Liver (tissue), 3 donors: ENCODE data around the gene TOP1.

Experiments used
- FOXA1 ChIP-seq: IDR thresholded peaks from 2 replicates; pipeline ENCODE4 v1.6.1; 2016; ENCODE audit warnings: antibody characterized with exemption
- GABPA ChIP-seq, 2 donors: IDR thresholded peaks in 1 of 2; conservative IDR thresholded peaks in 1 of 2; 2 replicates each; pipeline ENCODE4 v1.6.1; 2016; ENCODE audit warnings: antibody characterized with exemption in 2 of 2, mild to moderate bottlenecking in 1 of 2, moderate library complexity in 1 of 2
- HNF4A ChIP-seq, 2 donors: conservative IDR thresholded peaks; 2 replicates each; pipeline ENCODE4 v1.6.1; 2016; ENCODE audit warnings: antibody characterized with exemption in 2 of 2, mild to moderate bottlenecking in 2 of 2
- JUND ChIP-seq, 2 donors: IDR thresholded peaks; 2 replicates each; pipeline ENCODE4 v1.6.1; 2016; ENCODE audit warnings: antibody characterized with exemption in 2 of 2
- NR2F2 ChIP-seq: IDR thresholded peaks from 2 replicates; pipeline ENCODE4 v1.6.1; 2016; ENCODE audit warnings: antibody characterized with exemption
- RAD21 ChIP-seq, 2 donors: IDR thresholded peaks; 2 replicates each; pipeline ENCODE4 v1.6.1; 2016; ENCODE audit warnings: antibody characterized with exemption in 2 of 2, mild to moderate bottlenecking in 2 of 2
- RXRA ChIP-seq, 2 donors: IDR thresholded peaks; 2 replicates each; pipeline ENCODE4 v1.6.1; 2017 to 2018; ENCODE audit warnings: antibody characterized with exemption in 2 of 2, mild to moderate bottlenecking in 1 of 2
- SP1 ChIP-seq: IDR thresholded peaks from 2 replicates; pipeline ENCODE4 v1.6.1; 2018; ENCODE audit warnings: antibody characterized with exemption, mild to moderate bottlenecking
- TAF1 ChIP-seq: conservative IDR thresholded peaks from 2 replicates; pipeline ENCODE4 v1.6.1; 2016; ENCODE audit warnings: antibody characterized with exemption, mild to moderate bottlenecking
- TF ChIP-seq, protein P1 (sequence below): fragments of 150-350 bp; IDR thresholded peaks from 2 replicates; pipeline ENCODE4 v1.5.1; 2017; ENCODE audit warnings: improper control_type of control experiment, low read depth, low read length; ENCODE audit not compliant: missing input control
- TF ChIP-seq, protein P2 (sequence below): IDR thresholded peaks from 2 replicates; pipeline ENCODE4 v1.6.1; 2016; ENCODE audit warnings: antibody characterized with exemption
- TF ChIP-seq, protein P3 (sequence below): IDR thresholded peaks from 2 replicates; pipeline ENCODE4 v1.6.1; 2016; ENCODE audit warnings: antibody characterized with exemption, mild to moderate bottlenecking
- TF ChIP-seq, protein P4 (sequence below): IDR thresholded peaks from 2 replicates; pipeline ENCODE4 v1.6.1; 2016; ENCODE audit warnings: antibody characterized with exemption
- TF ChIP-seq, protein P5 (sequence below): IDR thresholded peaks from 2 replicates; pipeline ENCODE4 v1.6.1; 2016; ENCODE audit warnings: antibody characterized with exemption
- donor health status: healthy.
- donor health status: healthy.

DNA sequence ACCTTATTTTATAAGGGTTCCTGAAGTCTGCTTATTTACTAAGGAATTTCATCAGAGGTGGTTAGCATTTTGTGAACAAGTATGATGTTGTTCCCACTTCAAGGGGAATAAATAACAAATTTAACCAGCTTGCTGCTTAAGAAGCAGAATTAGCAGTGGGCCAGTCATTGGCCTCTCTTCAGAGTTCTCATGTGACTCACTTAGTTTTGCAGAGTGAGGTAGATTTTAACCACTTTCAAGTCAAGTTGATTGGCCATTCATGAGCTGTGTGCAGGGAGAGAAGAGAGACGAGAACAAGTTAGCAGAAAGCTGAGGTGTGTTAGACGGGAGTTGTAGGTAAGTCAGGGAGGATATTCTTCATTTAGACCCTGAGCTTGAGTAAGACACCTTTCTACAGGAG, 18.1 kb downstream of the TOP1 start:
- TF ChIP-seq, protein P1, sequence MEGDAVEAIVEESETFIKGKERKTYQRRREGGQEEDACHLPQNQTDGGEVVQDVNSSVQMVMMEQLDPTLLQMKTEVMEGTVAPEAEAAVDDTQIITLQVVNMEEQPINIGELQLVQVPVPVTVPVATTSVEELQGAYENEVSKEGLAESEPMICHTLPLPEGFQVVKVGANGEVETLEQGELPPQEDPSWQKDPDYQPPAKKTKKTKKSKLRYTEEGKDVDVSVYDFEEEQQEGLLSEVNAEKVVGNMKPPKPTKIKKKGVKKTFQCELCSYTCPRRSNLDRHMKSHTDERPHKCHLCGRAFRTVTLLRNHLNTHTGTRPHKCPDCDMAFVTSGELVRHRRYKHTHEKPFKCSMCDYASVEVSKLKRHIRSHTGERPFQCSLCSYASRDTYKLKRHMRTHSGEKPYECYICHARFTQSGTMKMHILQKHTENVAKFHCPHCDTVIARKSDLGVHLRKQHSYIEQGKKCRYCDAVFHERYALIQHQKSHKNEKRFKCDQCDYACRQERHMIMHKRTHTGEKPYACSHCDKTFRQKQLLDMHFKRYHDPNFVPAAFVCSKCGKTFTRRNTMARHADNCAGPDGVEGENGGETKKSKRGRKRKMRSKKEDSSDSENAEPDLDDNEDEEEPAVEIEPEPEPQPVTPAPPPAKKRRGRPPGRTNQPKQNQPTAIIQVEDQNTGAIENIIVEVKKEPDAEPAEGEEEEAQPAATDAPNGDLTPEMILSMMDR: no peak
- TF ChIP-seq, protein P2, sequence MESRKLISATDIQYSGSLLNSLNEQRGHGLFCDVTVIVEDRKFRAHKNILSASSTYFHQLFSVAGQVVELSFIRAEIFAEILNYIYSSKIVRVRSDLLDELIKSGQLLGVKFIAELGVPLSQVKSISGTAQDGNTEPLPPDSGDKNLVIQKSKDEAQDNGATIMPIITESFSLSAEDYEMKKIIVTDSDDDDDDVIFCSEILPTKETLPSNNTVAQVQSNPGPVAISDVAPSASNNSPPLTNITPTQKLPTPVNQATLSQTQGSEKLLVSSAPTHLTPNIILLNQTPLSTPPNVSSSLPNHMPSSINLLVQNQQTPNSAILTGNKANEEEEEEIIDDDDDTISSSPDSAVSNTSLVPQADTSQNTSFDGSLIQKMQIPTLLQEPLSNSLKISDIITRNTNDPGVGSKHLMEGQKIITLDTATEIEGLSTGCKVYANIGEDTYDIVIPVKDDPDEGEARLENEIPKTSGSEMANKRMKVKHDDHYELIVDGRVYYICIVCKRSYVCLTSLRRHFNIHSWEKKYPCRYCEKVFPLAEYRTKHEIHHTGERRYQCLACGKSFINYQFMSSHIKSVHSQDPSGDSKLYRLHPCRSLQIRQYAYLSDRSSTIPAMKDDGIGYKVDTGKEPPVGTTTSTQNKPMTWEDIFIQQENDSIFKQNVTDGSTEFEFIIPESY: no peak
- TF ChIP-seq NR2F2 (no peak), JUND (IDR thresholded peaks at IDR 0.05) (no peak), FOXA1 (no peak), HNF4A (conservative IDR thresholded peaks at IDR 0.05) (no peak), SP1 (no peak), RXRA (IDR thresholded peaks at IDR 0.05) (no peak), GABPA (IDR thresholded peaks at IDR 0.05 in 1 of 2, conservative IDR thresholded peaks at IDR 0.05 in 1 of 2) (no peak), TAF1 (no peak), RAD21 (IDR thresholded peaks at IDR 0.05) (no peak)
- TF ChIP-seq, protein P3, sequence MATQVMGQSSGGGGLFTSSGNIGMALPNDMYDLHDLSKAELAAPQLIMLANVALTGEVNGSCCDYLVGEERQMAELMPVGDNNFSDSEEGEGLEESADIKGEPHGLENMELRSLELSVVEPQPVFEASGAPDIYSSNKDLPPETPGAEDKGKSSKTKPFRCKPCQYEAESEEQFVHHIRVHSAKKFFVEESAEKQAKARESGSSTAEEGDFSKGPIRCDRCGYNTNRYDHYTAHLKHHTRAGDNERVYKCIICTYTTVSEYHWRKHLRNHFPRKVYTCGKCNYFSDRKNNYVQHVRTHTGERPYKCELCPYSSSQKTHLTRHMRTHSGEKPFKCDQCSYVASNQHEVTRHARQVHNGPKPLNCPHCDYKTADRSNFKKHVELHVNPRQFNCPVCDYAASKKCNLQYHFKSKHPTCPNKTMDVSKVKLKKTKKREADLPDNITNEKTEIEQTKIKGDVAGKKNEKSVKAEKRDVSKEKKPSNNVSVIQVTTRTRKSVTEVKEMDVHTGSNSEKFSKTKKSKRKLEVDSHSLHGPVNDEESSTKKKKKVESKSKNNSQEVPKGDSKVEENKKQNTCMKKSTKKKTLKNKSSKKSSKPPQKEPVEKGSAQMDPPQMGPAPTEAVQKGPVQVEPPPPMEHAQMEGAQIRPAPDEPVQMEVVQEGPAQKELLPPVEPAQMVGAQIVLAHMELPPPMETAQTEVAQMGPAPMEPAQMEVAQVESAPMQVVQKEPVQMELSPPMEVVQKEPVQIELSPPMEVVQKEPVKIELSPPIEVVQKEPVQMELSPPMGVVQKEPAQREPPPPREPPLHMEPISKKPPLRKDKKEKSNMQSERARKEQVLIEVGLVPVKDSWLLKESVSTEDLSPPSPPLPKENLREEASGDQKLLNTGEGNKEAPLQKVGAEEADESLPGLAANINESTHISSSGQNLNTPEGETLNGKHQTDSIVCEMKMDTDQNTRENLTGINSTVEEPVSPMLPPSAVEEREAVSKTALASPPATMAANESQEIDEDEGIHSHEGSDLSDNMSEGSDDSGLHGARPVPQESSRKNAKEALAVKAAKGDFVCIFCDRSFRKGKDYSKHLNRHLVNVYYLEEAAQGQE: no peak
- TF ChIP-seq, protein P4, sequence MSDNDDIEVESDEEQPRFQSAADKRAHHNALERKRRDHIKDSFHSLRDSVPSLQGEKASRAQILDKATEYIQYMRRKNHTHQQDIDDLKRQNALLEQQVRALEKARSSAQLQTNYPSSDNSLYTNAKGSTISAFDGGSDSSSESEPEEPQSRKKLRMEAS: no peak
- TF ChIP-seq, protein P5, sequence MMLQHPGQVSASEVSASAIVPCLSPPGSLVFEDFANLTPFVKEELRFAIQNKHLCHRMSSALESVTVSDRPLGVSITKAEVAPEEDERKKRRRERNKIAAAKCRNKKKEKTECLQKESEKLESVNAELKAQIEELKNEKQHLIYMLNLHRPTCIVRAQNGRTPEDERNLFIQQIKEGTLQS: no peak
